ENCODE results near the gene CD14. TPM values are rescaled to one million over a fixed set of nuclear protein-coding genes. Genes with fewer than 3 reads are reported as not detected.
"Not testable (repeated sequence)": the region's sequence is repeated elsewhere in the genome, so short reads cannot be mapped to it uniquely, and the experiment has no call there.

The CD14 gene
- total RNA-seq, 1 donor from 2014 or later = 0.29 TPM

DNA sequence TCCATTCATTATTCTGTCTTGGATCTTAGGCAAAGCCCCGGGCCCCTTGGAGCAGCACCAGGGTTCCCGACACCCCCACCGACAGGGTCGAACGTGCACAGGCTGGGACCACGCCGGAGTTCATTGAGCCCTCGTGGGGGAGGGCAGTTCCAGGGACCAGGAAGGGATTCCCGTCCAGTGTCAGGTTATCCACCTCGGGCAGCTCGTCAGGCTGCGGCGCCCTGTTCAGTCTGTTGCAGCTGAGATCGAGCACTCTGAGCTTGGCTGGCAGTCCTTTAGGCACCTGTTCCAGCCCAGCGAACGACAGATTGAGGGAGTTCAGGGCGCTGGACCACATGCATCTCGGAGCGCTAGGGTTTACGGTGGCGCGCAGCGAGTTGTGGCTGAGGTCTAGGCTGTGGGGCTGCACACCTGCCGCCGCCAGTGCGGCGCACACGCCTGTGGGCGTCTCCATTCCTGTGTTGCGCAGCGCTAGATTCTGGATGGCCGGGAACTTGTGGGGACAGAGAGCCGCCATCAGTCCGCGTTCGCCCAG is 1.1 kb downstream of the CD14 start:
- Histone ChIP-seq H3K27me3 (ENCODE audit: control insufficient read depth, insufficient read depth, low read length) (peaks cover 20% of the 10 kb centered on the region), H3K4me3 (ENCODE audit: low read depth, low read length) (peak overlapping the region; percentile 39), H3K36me3 (ENCODE audit: control insufficient read depth, insufficient read depth, low read length) (no peaks in the 10 kb centered on the region)
- no peak for DNase-seq (ENCODE audit: low read depth)
- TF ChIP-seq, protein P1, sequence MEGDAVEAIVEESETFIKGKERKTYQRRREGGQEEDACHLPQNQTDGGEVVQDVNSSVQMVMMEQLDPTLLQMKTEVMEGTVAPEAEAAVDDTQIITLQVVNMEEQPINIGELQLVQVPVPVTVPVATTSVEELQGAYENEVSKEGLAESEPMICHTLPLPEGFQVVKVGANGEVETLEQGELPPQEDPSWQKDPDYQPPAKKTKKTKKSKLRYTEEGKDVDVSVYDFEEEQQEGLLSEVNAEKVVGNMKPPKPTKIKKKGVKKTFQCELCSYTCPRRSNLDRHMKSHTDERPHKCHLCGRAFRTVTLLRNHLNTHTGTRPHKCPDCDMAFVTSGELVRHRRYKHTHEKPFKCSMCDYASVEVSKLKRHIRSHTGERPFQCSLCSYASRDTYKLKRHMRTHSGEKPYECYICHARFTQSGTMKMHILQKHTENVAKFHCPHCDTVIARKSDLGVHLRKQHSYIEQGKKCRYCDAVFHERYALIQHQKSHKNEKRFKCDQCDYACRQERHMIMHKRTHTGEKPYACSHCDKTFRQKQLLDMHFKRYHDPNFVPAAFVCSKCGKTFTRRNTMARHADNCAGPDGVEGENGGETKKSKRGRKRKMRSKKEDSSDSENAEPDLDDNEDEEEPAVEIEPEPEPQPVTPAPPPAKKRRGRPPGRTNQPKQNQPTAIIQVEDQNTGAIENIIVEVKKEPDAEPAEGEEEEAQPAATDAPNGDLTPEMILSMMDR (IDR thresholded peaks at IDR 0.05; ENCODE audit: insufficient read depth, low read length, poor library complexity, severe bottlenecking) = no peak

GRCh38 chr5:140631036-140631417 is 1.9 kb downstream of the CD14 start:
- no peak for DNase-seq (ENCODE audit: low read depth)
- H3K27me3 ChIP-seq (ENCODE audit: control insufficient read depth, insufficient read depth, low read length) = peaks cover 20% of the 10 kb centered on the region
- H3K4me3 ChIP-seq (ENCODE audit: low read depth, low read length) = no peak overlapping the region
- TF ChIP-seq, protein P1 (IDR thresholded peaks at IDR 0.05; ENCODE audit: insufficient read depth, low read length, poor library complexity, severe bottlenecking) = no peak
- H3K36me3 ChIP-seq (ENCODE audit: control insufficient read depth, insufficient read depth, low read length) = no peaks in the 10 kb centered on the region

DNA sequence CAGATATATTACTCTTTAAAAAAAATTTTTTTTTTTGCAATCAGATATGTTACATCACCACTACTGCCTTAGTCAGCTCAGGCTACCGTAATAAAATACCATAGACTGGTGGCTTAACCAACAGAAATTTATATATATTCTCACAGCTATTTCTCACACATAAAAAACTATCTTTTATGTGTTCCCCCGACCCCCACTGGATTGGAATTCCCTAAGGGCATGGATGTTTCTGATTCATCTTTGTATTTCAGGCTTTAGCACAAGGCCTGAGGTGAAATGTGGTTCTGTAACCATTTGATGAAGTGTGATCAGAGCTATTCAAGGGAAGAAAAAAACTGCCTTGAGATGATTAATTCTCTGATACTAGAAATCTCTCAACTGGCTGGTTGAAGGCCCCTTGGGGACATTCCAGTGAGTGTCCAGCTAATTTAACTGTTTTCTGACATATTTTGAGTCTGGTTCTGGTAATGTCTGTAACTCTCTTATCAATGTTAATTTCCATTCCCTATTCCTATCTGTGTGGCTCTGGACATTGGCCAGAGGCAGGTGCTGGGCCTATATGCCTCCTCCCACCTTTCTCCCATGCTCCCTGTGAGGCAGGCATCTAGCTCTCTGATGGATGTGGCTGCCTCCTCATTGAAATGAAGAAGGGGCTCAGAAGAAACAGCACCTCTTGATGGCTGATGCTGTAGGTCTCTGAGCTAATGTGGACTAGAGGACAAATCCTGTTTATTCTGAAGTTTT is 2.5 kb downstream of the CD14 start:
- no peak for DNase-seq (ENCODE audit: low read depth)
- H3K4me3 ChIP-seq (ENCODE audit: low read depth, low read length) = no peak overlapping the region
- H3K36me3 ChIP-seq (ENCODE audit: control insufficient read depth, insufficient read depth, low read length) = no peaks in the 10 kb centered on the region
- H3K27me3 ChIP-seq (ENCODE audit: control insufficient read depth, insufficient read depth, low read length) = peaks cover 20% of the 10 kb centered on the region
- TF ChIP-seq, protein P1 (IDR thresholded peaks at IDR 0.05; ENCODE audit: insufficient read depth, low read length, poor library complexity, severe bottlenecking) = no peak

DNA sequence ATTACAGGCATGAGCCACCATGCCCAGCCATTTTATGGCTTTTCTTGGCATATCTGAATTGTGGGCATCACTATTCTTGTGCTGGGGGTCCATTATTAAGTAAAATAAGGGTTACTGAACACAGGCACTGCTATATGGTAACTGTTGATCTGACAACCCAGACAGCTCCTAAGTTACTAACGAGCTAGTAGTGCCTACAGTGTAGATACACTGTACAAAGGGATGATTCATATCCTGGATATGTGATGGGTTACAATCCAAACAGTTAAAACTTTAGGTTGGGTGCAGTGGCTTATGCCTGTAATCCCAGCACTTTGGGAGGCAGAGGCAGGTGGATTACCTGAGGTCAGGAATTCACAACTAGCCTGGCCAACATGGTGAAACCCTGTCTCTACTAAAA is 4.3 kb downstream of the CD14 start:
- DNase-seq (ENCODE audit: low read depth) = no peak
- TF ChIP-seq, protein P1 (IDR thresholded peaks at IDR 0.05; ENCODE audit: insufficient read depth, low read length, poor library complexity, severe bottlenecking) = no peak

GRCh38 chr5:140627972-140628371 is 5.0 kb downstream of the CD14 start:
- H3K27me3 ChIP-seq (ENCODE audit: control insufficient read depth, insufficient read depth, low read length) = peaks cover 18% of the 10 kb centered on the region
- no peak for DNase-seq (ENCODE audit: low read depth)
- no peaks in the 10 kb centered on the region for H3K36me3 ChIP-seq (ENCODE audit: control insufficient read depth, insufficient read depth, low read length)
- TF ChIP-seq, protein P1 (IDR thresholded peaks at IDR 0.05; ENCODE audit: insufficient read depth, low read length, poor library complexity, severe bottlenecking) = no peak
- no peak overlapping the region for H3K4me3 ChIP-seq (ENCODE audit: low read depth, low read length)

More for the DNA sequence above, 4.3 kb downstream of the CD14 start:
- no peaks in the 10 kb centered on the region for H3K36me3 ChIP-seq (ENCODE audit: control insufficient read depth, insufficient read depth, low read length)
- no peak overlapping the region for H3K4me3 ChIP-seq (ENCODE audit: low read depth, low read length)
- H3K27me3 ChIP-seq (ENCODE audit: control insufficient read depth, insufficient read depth, low read length) = peaks cover 20% of the 10 kb centered on the region

GRCh38 chr5:140624886-140625285 is 8.1 kb downstream of the CD14 start:
- not testable (repeated sequence) for DNase-seq (ENCODE audit: low read depth)

DNA sequence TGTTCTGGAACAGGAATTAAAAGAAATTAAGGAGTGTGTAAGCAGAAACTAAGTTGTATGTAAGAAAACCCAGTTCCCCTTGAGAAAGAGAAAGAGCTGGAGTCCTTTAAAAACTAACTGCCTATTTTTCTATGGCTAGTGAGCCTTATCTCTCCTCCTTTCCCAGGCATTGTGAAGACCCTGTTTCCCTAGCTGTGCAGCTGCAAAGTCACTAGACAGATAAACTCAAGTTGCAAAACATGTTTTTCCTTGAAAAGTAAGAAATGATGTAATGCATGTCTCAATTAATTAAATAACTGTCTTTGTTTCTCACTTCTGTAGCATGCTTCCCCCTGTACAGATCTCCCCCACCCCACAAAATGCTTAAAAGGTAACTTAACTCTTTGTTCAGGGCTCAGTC is 9.9 kb downstream of the CD14 start:
- H3K4me3 ChIP-seq (ENCODE audit: low read depth, low read length); H3K36me3 ChIP-seq (ENCODE audit: control insufficient read depth, insufficient read depth, low read length); H3K27me3 ChIP-seq (ENCODE audit: control insufficient read depth, insufficient read depth, low read length); DNase-seq (ENCODE audit: low read depth): not testable (repeated sequence)

More at GRCh38 chr5:140624886-140625285, 8.1 kb downstream of the CD14 start:
- not testable (repeated sequence) for H3K27me3 ChIP-seq (ENCODE audit: control insufficient read depth, insufficient read depth, low read length); H3K36me3 ChIP-seq (ENCODE audit: control insufficient read depth, insufficient read depth, low read length); H3K4me3 ChIP-seq (ENCODE audit: low read depth, low read length)

Data from kidney epithelial cell (primary cell).